ENCODE data around the gene ZNF423.

The ZNF423 gene

GRCh38 chr16:49593424-49594040, 262.4 kb downstream of the ZNF423 start:
- no peak for FAIRE-seq

DNA sequence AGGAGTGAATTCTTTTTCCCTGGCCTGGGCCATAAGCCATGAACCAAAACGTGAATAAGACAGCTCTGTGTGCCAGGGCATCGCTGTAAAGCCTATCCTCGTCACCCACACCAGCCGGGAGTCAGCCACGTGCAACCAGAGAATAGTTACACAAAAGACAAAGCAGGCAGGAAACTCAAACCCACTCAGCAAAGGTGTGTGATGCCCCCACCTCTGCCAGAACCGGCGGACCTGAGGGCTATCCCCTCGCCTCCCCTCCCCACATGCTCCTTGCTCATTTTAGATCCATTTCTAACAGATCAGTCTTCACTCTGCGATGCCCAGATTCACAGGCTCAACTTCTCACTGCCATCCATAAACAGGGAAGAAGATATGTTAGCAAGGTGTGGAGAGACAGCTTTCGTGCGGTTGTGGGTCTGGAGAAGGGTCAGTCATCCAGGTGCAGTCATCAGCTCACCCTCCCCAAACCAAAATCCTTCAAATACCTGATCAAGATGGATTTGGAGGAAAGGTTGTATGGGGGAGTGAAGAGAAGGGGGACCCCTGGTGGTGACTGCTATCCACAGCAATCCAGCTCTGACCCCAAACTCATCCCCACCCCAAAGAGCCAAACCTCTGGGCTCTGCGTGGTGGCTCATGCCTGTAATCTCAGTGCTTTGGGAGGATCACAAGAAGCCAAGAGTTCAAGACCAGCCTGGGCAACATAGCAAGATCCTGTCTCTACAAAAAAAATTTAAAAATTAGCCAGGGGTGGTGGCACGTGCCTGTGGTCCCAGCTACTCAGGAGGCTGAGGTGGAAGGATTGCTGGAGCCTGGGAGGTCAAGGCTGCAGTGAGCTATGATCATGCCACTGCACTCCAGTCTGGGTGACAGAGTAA, 263.1 kb downstream of the ZNF423 start:
- no peak for FAIRE-seq

- no peak for FAIRE-seq
Measured at GRCh38 chr16:49590166-49590871, 265.6 kb downstream of the ZNF423 start.

DNA sequence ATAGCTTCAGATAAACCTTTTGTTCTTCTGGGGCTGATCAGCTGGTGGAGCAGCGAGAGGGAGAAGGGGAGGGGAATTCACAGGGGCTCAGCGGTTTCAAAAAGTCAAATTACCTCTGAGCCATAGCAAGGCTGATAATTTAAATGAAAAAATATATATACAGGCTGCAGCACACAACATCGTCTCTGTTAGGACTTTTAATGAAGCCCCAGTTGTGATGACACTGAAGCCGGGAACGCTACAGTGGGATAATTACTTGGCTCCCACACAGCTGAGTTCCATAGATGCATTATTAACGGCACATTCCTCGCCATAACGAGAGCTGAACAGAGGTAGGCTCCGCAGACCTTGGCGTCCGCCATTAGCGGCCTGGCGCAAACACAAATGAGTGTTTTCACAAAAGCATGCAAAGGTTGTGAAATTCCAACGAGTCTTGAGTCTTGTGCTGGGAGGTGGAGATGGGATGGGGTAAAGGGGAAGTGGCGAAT, 266.3 kb downstream of the ZNF423 start:
- no peak for FAIRE-seq

DNA sequence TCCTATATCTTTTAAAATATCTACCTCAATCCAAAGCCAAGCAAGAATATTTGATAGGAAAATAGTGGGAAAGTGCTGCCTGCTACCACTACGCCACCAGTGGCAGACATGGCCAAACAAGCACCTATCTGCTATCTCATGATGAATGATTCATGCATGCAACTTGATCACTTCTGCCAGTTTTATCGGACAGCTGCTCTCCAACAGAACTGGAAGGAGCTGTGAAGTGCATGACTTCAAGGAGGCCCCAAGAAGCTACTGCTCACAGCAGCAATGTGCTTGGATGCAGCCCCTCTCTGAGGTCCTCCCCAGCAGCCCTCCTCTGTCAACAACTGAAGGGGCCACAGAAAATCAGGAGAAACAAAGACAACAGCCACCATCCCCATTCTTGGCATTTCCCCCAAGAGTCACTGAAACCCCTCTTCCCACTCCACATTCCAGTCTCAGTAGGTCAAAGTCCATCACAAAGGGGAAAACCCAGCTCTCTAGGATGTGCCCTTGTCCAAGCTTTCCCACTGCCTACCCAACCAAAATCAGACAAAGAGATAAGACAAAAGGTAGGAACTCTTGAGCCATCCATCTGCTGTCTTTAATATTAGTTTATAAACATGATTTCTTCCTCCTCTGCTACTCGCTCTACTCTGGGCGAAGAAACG, 267.1 kb downstream of the ZNF423 start:
- no peak for FAIRE-seq

GRCh38 chr16:49588026-49588425, 267.9 kb downstream of the ZNF423 start:
- no peak for FAIRE-seq

DNA sequence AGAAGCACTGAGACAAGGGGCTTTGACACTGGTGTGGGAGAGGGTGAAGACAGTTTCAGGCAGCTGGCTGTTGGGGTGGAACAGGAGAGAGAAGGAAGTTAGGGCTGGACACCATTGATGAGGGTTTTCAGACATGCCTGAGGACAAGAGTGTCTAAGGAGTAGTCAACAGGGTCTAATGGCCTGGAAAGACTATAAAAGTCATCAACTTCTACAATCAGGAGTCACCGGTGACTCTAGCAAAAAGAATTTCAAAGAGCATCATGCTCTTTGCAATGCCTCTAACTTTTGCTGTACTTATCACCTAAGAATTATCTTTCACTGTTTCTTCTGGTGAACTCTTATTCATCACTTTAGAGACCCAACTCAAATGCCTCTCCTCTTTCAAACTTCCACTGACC, 268.4 kb downstream of the ZNF423 start:
- no peak for FAIRE-seq

DNA sequence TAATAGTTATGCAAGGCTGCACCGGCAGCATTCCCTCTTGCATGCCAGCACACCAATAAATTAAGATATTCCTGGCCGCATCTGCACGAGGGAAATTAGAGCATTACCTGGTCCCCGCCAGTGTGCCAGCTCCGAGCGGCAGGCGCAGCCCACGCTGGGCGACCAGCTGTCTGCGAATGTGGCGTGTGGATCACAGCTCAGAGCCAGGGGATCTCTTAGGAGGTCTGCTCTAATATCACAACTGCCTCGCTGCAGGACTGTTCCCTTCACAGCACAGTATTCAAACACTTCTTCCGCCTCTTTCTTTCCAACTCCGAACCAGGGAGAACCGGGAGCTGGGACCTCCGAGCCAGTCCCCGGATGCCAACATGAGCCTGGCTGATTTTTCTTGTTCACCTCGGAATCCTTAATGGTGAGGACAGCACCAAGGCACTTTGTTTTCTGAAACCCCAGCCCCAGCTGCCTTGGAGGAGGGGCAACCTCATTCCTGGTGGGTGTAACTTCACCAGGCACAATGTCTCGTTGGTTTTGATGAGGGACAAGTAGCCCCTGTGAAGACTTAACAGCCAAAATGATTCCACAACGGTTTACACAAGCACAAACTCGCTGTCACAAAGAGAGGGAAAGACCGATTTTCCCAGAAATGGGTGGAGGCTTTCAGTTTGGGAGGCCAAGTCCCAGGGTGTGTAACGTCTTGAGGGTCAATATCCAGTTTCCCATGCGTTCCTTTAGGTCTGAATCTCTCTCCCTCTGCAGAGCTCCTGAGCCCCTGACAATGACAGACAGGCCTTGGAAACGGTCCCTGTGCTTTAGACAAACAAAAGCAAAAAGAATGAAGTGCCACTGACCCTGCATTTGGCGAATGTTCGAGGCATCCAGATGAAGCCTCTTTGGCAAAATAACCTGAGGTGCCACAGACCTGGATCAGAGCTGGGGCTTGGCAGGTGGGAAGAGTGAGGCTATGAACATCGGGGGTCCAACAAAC, 269.2 kb downstream of the ZNF423 start:
- no peak for FAIRE-seq

DNA sequence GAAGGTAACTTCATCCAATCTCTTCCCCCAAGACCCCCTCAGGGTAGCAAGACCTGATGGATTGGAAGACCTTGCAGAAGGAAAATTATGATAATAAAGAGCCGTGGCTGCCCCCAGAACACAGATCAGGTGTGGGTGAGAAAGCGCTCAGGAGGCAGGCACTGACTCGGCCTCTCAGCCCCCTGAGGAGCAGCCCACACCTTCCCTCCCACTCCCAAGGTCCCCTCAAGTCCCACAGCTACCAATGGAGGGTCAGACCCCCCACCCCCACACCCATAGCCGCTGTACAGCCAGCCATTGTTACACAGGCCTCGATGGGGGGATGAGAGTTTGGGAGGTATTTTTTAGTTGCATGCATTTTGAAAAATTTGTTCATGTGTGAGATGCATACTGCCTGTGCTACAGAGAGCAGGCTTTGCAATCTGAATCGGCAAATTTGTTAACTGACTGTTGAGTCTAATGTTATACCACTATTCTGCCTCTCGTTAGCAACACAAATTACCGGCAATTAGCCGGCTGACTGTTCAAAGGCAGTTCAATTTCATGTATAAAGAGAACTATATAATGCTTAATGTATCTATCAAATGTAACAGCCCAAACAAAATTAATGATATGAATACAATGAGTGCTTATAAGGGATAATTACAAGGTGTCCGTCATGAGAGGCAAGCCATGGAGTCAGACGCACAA, 270.6 kb downstream of the ZNF423 start:
- no peak for FAIRE-seq

- no peak for FAIRE-seq
Measured at GRCh38 chr16:49583911-49584310, 272.0 kb downstream of the ZNF423 start.

- FAIRE-seq, result no peak
Measured at GRCh38 chr16:49581630-49582298, 274.1 kb downstream of the ZNF423 start.

DNA sequence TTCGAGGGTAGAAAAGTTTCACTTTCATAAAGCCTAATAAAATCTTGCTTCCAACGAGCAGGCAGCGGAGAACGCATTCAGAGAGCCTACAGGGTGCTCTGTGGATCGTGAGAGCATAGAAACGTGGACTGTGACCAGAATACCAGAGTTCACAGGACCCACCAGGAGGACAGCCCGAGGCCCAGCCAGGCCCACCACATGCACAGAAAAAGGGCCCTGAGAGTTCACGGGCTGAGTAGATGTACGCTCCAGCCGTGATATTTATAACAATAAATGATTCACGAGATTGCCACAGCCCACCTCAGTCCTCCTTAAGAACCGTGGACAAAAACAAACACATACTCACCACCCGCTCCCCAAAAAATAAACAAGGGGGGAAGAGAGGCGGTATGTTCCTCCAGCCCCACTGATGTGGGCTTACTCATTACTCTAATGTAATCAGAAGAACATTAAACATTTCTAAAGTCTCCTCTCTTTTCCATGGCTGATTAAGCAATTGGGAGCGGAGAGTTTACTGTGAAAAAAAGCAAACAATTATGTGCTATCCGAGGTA, 275.1 kb downstream of the ZNF423 start:
- no peak for FAIRE-seq

- no peak for FAIRE-seq
Measured at GRCh38 chr16:49578435-49579024, 277.4 kb downstream of the ZNF423 start.

- no peak for FAIRE-seq
Measured at GRCh38 chr16:49578018-49578417, 277.9 kb downstream of the ZNF423 start.

DNA sequence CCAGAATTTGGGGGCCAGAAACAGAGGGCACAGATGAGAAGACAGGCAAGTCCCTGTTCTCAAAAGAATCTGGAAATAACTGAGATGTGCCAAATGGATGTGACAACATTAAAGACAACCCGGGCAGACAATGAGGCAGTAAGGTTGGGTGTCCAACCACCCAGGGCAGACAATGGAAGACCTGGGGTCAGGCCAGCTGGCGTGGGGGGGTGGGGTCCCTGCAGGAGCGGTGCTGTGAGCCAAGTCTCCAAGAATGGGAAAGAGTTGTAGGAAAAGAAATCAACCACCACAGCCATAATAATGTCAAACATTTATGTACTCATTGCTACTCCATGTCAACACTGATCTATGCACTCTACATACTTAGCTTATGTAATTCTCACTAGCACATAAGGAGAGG, 279.0 kb downstream of the ZNF423 start:
- FAIRE-seq, result no peak

DNA sequence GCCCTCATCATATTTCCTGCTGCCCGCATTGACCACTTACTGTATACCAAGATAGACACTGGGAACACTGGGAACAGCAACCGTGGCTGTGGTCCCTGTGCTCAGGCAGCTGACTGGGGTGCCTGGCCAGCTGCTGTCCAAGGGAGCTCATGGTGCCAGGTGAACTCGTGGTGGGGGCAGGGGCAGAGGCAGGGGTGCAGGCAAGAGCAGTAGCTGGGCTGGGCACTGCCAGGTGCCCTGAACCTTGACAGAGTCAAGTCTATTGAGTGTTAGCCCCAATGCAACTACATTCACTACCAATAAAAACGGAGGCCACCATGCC, 279.8 kb downstream of the ZNF423 start:
- FAIRE-seq, result no peak

DNA sequence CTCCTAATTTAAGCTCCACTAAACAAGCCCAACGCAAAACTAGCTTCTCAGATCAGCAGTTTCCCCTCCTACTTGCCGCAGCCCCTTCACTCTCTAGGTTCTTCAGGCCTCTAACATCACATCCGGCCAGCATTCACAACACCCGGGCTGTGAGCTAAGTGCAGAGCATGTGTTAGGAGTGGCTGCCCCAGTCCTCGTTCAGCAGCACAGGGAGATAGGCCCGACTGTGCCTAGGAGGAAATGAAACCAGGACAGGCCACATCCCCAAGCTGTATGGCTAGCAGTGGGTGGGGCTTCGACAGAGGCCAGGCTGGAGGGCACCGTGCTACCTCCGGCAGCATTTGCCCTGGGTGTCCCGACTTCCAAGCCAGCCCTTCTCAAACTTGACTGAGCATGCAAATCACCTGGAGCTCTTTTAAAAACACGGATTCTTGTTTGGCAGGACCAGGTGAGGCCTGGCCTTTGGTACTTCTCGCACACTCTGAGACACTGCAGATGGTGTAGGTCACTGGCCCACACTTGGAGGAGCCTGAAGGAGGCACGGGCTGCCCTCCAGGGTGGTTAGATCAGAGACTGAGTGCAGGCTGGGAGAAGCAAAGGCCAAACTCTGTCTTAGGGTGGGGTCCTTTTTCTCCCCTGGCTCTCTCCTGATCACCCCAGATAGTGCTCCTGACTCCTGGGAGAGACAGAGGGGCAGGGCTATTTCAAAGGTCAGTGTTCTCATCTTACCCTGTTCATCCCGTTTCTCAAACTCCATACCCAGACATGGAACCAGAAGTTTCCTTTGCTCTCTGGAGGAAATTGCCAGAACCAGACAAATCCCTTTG, 280.4 kb downstream of the ZNF423 start:
- no peak for FAIRE-seq

- no peak for FAIRE-seq
Measured at GRCh38 chr16:49574826-49575225, 281.1 kb downstream of the ZNF423 start.

DNA sequence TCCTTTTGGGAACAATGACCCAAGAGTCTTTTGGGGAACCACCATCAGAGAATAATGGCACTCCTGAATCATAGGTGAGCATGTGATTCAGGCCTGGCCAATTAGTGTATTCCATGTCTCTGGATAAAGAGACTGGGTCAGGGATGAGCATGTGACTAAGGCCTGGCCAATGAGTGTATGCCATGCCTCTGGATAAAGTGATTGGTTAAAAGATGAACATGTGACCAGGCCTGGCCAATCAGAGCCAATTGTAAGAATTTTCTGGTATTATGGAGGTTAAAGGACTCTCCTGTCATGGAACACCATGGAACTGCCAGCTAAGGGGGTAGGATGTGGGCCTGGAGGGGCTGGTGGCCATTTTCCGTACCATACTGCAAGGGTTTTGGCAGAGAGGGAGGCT, 288.0 kb downstream of the ZNF423 start:
- FAIRE-seq, result no peak
